ENCODE measurements around the gene ATXN1L.
A peak's percentile ranks its signal among the peaks of the same experiment; 100 is the strongest.
"Not testable (repeated sequence)": the region's sequence is repeated elsewhere in the genome, so short reads cannot be mapped to it uniquely, and the experiment has no call there.

The ATXN1L gene

GRCh38 chr16:71894921-71895678, 49.3 kb downstream of the ATXN1L start, which contains the start of gene IST1:
Gene IST1, plus strand, starts transcription at chr16:71895531. Its CDS starts 20,110 bp downstream, at chr16:71915641.
- DNase-seq, result peak; percentile 92

GRCh38 chr16:71895679-71896365, 50.0 kb downstream of the ATXN1L start:
- DNase-seq, result no peak

DNA sequence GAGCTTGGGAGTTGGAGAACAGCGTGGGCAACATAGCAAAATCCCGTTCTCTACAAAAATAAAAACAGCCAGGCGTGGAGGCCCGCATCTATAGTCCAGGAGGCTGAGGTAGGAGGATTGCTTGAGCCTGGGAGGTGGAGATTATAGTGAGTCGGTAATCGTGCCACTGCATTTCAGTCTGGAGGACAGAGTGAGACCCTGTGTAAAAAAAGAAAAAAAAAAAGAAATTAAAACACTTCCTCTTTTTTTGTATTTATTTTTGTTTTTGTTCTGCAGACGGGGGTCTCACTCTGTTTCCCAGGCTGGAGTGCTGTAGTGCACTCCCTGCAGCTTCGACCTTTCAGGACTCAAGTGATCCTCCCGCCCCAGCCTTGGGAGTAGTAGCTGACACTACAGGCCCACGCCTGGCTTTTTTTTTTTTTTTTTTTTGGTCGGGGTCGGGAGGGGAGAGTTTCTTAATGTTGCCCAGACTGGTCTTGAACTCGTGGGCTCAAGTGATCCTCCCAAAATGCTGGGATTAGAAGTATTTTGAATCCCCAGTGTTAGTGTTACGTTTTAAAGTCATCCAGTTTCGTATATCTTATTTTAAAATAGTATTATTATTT, 51.1 kb downstream of the ATXN1L start:
- no peak for DNase-seq

GRCh38 chr16:71899171-71899570, 53.4 kb downstream of the ATXN1L start:
- DNase-seq, result no peak

GRCh38 chr16:71902656-71903365, 57.0 kb downstream of the ATXN1L start:
- no peak for DNase-seq

DNA sequence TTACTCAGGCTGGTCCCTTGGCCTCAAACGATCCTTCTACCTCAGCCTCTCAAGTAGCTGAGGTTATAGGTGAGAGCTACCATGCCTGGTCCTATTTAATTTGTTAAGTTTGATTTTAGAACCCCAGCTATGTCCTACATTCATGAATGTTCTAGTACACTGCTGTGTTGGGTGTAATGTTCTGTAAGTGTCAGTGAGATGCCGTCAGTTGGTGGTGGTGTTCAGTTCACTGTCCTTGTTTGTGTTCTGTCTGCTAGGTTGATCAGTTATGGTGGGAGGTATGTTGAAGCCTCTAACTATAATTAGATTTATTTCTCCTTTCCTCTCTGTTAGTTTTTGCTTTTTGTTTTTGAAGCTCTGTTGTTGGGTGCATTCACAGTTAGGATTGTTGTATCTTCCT, 57.8 kb downstream of the ATXN1L start:
- no peak for DNase-seq

DNA sequence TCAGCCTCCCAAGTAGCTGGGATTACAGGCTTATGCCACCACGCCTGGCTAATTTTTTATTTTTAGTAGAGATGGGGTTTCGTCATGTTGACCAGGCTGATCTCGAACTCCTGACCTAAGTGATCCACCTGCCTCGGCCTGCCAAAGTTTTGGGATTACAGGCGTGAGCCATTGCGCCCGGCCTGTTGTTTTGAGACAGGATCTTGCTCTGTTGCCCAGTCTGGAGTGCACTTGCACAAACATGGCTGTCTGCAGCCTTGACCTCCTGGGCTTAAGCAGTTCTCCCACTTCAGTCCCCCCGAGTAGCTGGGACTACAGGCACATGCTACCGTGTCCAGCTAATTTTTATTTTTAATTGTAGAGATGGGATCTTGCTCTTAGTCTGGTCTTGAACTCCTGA, 58.5 kb downstream of the ATXN1L start:
- DNase-seq, result no peak

DNA sequence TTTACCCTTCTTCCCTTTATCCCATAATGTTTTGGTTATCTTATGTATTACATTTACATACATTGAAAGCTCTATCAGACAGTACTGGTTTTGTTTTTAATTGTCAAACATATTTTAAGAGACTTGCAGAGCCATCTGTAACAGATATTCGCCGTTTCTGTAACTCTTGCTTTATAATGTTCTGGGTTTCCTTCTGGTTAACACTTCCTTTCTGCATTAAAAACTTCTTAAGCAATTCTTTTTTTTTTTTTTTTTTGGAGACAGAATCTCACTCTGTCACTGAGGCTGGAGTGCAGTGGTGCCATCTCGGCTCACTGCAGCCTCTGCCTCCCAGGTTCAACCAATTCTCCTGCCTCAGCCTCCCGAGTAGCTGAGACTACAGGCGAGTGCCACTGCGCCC, 60.0 kb downstream of the ATXN1L start:
- DNase-seq, result not testable (repeated sequence)
